SK-N-MC (cell line): ENCODE measurements around the gene ZNF346.

Source experiments
- EZH2 ChIP-seq: fragments of 200-600 bp; sonication (generic); IDR thresholded peaks from one replicate; pipeline ENCODE4 v1.6.1; 2017; ENCODE audit warnings: antibody characterized with exemption
- FOXP2 ChIP-seq: optimal IDR thresholded peaks from 2 replicates; pipeline ENCODE3; 2011; ENCODE audit warnings: mild to moderate bottlenecking, moderate library complexity; ENCODE audit not compliant: insufficient read depth; ENCODE audit errors: extremely low read length, control extremely low read depth
- POLR2AphosphoS5 ChIP-seq: IDR thresholded peaks from 2 replicates; pipeline ENCODE4 v1.6.1; 2012; ENCODE audit warnings: mild to moderate bottlenecking, low read depth, low read length, borderline replicate concordance

GRCh38 chr5:177008716-177009115 is 13.8 kb upstream of the ZNF346 start:
- no peak for TF ChIP-seq POLR2AphosphoS5
- no peak for TF ChIP-seq EZH2
- no peak for TF ChIP-seq FOXP2
